ENCODE measurements around the gene B4GALT2.

GRCh38 chr1:43932786-43933385 is 46.1 kb upstream of the B4GALT2 start:
- TF ChIP-seq, protein P1, sequence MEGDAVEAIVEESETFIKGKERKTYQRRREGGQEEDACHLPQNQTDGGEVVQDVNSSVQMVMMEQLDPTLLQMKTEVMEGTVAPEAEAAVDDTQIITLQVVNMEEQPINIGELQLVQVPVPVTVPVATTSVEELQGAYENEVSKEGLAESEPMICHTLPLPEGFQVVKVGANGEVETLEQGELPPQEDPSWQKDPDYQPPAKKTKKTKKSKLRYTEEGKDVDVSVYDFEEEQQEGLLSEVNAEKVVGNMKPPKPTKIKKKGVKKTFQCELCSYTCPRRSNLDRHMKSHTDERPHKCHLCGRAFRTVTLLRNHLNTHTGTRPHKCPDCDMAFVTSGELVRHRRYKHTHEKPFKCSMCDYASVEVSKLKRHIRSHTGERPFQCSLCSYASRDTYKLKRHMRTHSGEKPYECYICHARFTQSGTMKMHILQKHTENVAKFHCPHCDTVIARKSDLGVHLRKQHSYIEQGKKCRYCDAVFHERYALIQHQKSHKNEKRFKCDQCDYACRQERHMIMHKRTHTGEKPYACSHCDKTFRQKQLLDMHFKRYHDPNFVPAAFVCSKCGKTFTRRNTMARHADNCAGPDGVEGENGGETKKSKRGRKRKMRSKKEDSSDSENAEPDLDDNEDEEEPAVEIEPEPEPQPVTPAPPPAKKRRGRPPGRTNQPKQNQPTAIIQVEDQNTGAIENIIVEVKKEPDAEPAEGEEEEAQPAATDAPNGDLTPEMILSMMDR (IDR thresholded peaks at IDR 0.05): no peak
- no peak for TF ChIP-seq POLR2A (IDR thresholded peaks at IDR 0.05)
